HUES48 (cell line): ENCODE results near the gene MEIS1.
A peak's percentile ranks its signal among the peaks of the same experiment; 100 is the strongest.

ENCODE experiments used
- H3K27ac ChIP-seq: one replicate; pipeline ENCODE4 v1.7.0; 2013; ENCODE audit warnings: low read depth, low read length, inconsistent platforms
- H3K27me3 ChIP-seq: 2 replicates; pipeline ENCODE4 v1.6.1; 2013; ENCODE audit warnings: mild to moderate bottlenecking, low read length; ENCODE audit not compliant: control insufficient read depth, insufficient read depth
- H3K36me3 ChIP-seq: 2 replicates; pipeline ENCODE4 v1.6.1; 2013; ENCODE audit warnings: low read length; ENCODE audit not compliant: control insufficient read depth, insufficient read depth
- H3K4me1 ChIP-seq: 2 replicates; pipeline ENCODE4 v1.6.1; 2013; ENCODE audit warnings: mild to moderate bottlenecking, low read length; ENCODE audit not compliant: control insufficient read depth, insufficient read depth
- H3K4me3 ChIP-seq: 2 replicates; pipeline ENCODE4 v1.5.1; 2013; ENCODE audit warnings: mild to moderate bottlenecking, low read depth, low read length
- H3K9ac ChIP-seq: 2 replicates; pipeline ENCODE4 v1.6.1; 2013; ENCODE audit warnings: mild to moderate bottlenecking, low read depth, low read length, moderate library complexity
- H3K9me3 ChIP-seq: 2 replicates; pipeline ENCODE4 v1.6.1; 2013; ENCODE audit warnings: low read length; ENCODE audit not compliant: control insufficient read depth, insufficient read depth

Gene MEIS1

DNA sequence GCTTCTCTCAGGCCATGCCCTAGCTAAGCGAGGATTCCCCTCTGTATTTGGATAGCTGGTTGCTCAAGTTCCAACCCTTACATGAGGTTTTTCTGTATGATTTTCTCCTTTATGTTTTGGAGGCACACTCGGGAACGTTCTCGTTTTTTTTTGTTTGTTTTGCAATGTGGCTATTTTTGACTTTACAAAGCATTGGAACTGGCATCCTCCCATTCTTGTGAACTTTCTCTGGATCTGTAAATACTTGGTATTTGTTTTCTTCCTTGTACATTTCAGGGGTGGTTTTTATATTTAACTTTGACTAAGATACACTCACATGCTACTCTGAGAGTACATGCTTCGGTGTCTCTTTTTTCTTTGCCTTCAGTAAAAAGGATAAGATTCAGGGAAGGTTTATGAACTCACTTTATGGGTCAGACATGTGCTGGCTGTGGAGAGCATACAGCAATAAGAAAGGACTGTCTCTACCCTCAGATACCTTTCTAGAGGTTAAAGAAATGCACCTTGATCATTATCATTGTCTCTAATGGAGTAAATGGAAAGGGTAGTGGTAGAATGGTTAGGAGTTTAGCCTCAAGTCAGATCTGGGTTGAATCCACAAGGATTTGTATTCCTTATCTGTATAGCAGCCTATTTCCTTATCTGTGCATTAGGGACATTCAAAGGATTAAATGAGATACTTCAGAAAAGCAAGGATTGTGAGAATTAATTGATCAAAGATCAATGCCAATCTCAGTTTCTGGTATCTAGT lies 61.9 kb downstream of the MEIS1 start:
- no peak overlapping the region for H3K9ac ChIP-seq
- no peaks in the 10 kb centered on the region for H3K9me3 ChIP-seq
- no peak overlapping the region for H3K27ac ChIP-seq
- H3K27me3 ChIP-seq: 0 out of 2 replicates have a peak, but pooled peaks cover 4% of the 10 kb centered on the region
- H3K4me1 ChIP-seq: peaks cover 37% of the 10 kb centered on the region
- no peak overlapping the region for H3K4me3 ChIP-seq
- H3K36me3 ChIP-seq: no peaks in the 10 kb centered on the region

DNA sequence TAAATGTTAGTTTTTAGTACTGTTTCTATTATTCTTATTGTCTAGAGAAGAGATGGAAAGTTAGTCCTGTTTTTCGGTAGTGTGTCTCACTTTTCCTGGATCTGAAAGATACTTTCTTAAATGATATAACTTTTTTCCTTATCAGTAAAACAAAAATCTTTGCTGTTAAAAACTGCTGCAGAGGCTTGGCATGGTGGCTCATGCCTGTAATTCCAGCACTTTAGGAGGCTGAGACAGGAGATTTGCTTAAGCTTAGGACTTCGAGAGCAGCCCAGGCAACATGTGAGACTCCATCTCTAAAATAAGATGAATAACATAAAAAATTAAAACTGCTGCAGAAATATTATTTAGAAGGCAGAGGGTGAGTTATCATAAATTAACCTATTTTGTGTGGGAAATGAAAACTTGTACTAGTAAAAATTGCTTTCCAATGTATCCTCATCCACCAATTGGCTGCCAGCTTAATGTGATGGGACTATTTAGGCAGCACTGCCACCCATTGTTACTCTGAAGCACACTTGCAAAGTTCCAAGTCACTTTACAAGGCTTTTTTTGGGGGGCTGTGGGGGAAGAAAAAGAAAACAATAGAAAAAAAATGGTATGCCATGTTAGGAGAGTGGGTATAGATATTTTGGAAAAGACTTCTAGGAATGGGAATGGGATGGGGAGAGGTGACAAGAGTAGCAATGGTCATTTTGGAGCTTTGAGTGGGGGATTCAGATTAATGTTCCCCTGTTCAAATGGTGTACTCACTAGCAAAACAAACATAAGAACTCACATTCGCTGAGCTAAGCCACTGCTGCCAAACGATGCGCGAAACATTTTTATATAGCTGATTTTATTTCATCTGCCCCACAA lies 62.7 kb downstream of the MEIS1 start:
- H3K4me1 ChIP-seq: peaks cover 35% of the 10 kb centered on the region
- no peak overlapping the region for H3K27ac ChIP-seq

DNA sequence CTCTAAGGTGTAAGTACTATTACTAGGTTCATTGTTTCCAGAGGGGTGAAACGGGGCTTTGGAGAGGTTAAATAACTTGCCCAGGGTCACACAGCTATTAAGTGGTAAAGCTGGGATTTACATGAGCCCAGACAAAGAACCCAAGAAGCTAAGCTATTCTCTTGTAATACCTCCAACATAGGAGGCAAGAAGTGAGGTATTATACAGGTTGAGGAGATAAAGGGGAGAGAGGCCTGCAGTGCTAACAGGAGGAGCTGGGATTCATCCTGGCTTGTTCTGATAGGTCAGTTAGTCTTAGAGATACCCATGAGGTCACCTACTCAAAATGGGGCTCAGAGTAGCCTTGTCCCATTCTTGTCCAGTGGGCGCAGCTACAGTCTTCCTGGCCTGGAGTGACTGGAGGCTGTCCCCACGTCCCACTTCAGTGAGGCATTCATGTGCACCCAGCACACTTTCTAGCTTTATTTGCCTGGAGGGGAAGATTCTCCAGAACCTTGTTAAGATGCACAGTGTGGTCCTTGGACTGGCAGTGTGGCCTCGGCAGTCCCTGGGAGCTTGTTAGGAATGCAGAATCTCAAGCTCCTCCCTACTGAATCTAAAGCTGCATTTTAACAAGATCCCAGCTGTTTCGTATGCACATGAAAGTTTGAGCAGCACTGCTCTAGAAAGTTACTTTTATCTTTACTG lies 63.5 kb downstream of the MEIS1 start:
- H3K4me3 ChIP-seq: no peak overlapping the region
- no peaks in the 10 kb centered on the region for H3K27me3 ChIP-seq
- H3K36me3 ChIP-seq: no peaks in the 10 kb centered on the region
- no peak overlapping the region for H3K9ac ChIP-seq
- peaks cover 35% of the 10 kb centered on the region for H3K4me1 ChIP-seq
- no peaks in the 10 kb centered on the region for H3K9me3 ChIP-seq
- no peak overlapping the region for H3K27ac ChIP-seq

More for the DNA sequence above, 62.7 kb downstream of the MEIS1 start:
- Histone ChIP-seq H3K27me3 (0 out of 2 replicates have a peak, but pooled peaks cover 4% of the 10 kb centered on the region), H3K9me3 (no peaks in the 10 kb centered on the region), H3K9ac (no peak overlapping the region), H3K36me3 (no peaks in the 10 kb centered on the region), H3K4me3 (no peak overlapping the region)

DNA sequence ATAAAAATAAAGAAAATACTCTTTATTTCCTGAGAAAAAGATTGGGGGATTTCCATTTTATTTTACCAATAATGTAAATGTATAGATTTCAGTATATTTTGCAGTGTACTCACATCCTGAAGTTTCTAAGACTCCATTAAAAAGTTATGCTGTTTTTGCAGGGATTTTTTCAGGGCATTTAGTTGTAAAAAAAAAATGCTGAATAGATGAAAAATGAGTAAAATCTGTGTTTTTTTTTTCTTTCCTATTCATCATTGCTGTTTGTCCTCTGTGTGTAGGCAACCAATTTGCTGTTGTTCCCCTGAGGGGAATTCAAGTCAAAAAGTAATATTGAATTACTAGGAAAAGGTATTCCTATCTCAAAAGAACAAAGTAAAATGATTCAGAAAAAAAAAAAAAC lies 66.3 kb downstream of the MEIS1 start:
- Histone ChIP-seq H3K27me3 (no peaks in the 10 kb centered on the region), H3K4me3 (no peak overlapping the region), H3K9ac (no peak overlapping the region), H3K4me1 (peaks cover 31% of the 10 kb centered on the region), H3K27ac (no peak overlapping the region), H3K36me3 (no peaks in the 10 kb centered on the region), H3K9me3 (no peaks in the 10 kb centered on the region)

DNA sequence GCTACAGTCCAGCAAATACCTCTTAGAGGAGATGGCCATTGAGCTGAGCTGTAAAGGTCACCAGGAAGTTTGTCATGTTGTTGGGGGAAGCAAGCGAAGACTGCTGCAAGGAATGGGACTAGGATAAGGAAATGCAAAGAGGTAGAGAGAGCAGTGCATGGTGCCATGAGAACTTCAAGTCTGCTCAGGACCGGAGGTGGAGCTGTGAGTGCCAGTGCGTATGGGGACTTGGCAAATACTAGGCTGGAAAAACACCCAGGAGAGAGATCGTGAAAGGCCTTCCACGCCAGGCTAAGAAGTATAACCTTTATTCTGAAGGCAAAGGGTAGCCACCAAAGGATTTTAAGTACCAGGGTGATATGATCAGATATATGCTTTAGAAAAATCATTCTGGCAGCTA lies 71.3 kb downstream of the MEIS1 start:
- Histone ChIP-seq H3K4me3 (no peak overlapping the region), H3K27me3 (peaks cover 11% of the 10 kb centered on the region), H3K4me1 (peaks cover 47% of the 10 kb centered on the region), H3K9ac (no peak overlapping the region), H3K9me3 (no peaks in the 10 kb centered on the region), H3K27ac (no peak overlapping the region), H3K36me3 (no peaks in the 10 kb centered on the region)

DNA sequence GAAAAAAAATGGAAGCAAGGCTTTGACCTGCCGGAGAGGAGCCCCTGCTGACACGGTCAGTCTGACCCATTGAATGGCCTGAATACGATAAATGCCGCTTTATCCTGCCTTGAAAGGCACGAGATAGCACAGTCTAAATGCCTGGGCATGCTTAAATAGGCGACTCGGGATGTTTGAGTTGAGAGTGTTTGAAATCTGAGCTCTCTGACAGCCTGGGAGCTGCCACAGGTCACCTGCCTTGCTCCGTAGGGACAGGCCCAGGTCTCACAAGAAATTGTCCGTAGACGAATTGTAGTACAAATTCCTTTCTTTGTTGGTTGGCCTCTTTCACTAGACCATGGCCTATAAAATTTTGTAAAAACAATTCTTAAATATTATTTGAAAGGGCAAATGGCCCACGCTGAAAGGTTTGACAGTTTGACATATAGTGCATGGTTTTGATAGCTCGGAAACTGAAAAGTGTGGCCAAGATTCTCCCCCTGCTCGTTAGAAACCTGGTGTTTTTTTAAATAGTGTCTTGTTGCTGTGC lies 72.8 kb downstream of the MEIS1 start:
- Histone ChIP-seq H3K27me3 (peaks cover 11% of the 10 kb centered on the region), H3K27ac (peak overlapping the region; percentile 75), H3K4me1 (peaks cover 47% of the 10 kb centered on the region), H3K9ac (no peak overlapping the region), H3K4me3 (peak overlapping the region; percentile 0; the same call in 1 of the 2 replicates), H3K9me3 (no peaks in the 10 kb centered on the region), H3K36me3 (no peaks in the 10 kb centered on the region)

DNA sequence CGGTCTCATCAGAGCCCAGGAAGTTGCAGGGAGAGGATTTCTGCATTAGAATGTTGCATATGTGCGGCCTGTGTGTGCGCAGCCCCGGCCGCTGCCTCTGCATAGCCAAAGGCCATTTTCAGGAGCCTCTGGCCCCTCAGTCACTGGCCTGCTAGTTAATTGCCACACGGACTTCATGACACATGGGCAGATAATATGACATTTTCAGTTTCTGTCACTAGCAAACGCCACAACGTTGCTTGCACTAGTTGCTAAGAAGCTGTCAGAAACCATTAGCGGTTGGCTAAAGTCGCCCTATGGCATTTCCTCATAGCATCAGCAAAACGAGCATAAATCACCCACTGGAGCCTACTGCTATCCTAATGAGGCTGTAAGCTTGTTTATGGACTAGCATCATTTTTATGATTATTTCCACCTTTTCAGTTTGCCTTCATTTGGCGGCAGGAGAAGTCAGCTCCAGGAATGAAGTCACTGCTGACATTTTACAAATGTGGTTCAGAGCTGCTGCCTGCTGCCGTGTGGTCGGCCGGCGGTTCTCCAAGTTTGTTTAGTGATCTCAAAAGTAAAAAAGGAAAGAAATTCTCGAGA lies 73.7 kb downstream of the MEIS1 start:
- Histone ChIP-seq H3K4me3 (peak overlapping the region; percentile 0; the same call in 1 of the 2 replicates), H3K27me3 (peaks cover 11% of the 10 kb centered on the region), H3K4me1 (peaks cover 47% of the 10 kb centered on the region), H3K27ac (peak overlapping the region; percentile 75), H3K9ac (no peak overlapping the region), H3K9me3 (no peaks in the 10 kb centered on the region), H3K36me3 (no peaks in the 10 kb centered on the region)

DNA sequence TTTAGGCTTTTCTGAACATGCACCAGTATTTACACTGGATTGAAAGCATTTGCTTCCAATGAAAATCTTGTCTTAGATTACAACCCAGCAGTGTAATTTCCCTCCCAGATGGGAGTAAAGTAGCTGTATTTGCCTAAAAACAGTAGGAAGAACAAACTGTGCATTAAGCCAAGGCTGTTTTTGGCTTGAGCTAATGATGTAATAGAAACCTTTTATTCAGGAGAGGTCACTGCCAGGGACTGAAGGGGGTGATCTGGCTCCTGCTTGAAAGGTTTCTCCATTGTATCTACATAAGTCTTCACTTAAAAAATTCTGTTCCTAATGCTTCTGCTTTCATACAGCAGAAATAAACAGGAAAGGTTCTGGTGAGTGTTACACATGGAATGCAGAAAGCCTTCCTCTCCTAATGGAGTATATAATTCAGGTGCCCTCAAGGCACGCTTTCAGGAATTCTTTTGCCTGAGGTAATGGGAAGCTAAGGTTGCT lies 74.4 kb downstream of the MEIS1 start:
- H3K9ac ChIP-seq: peak overlapping the region; percentile 16; the same call in 1 of the 2 replicates
- H3K27me3 ChIP-seq: peaks cover 11% of the 10 kb centered on the region
- no peak overlapping the region for H3K27ac ChIP-seq
- H3K4me3 ChIP-seq: no peak overlapping the region
- H3K36me3 ChIP-seq: no peaks in the 10 kb centered on the region
- H3K4me1 ChIP-seq: peaks cover 53% of the 10 kb centered on the region
- no peaks in the 10 kb centered on the region for H3K9me3 ChIP-seq

DNA sequence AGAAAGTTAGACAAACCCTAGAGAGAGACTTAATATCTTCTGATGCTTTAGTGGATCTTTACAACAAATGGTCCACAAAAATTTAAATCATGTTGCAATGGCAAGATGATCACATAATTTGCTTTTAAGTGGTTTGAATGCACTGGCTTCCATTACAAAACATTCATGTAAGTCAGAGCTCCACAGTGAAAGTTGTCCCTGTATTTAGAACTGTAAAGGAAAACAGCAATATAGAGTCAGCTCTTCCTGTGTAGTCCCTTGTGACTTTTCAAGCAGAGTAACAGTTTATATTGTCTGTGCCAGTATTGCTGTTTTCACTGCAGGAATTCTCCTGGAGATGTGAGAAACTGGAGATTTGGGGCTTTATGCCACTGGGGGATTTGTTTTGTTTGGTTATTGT lies 77.7 kb downstream of the MEIS1 start:
- Histone ChIP-seq H3K9ac (no peak overlapping the region), H3K27me3 (peaks cover 11% of the 10 kb centered on the region), H3K27ac (no peak overlapping the region)

DNA sequence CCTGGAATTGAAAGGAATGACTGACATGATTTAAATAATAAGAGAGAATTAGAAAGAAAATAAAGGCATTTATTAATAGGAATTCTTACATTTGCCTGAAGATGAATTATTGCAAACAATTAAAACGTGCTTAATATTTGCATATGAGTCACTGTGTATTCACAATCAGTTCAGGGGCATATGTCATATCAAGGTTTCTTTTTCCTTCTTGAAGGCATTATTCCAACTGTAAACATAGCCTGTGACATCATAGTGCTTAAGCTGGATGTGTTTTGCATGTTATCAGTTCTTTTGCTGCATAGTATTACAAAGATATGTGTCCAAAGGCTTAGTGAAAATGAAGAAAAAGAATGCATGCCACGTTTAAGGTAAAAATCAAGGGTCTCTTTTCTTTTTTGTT lies 80.8 kb downstream of the MEIS1 start:
- Histone ChIP-seq H3K9me3 (no peaks in the 10 kb centered on the region), H3K27ac (no peak overlapping the region), H3K4me1 (peaks cover 30% of the 10 kb centered on the region), H3K27me3 (no peaks in the 10 kb centered on the region), H3K36me3 (no peaks in the 10 kb centered on the region), H3K4me3 (no peak overlapping the region; the same call in 1 of the 2 replicates), H3K9ac (no peak overlapping the region)

More for the DNA sequence above, 77.7 kb downstream of the MEIS1 start:
- H3K4me3 ChIP-seq: no peak overlapping the region
- H3K4me1 ChIP-seq: peaks cover 61% of the 10 kb centered on the region
- H3K9me3 ChIP-seq: no peaks in the 10 kb centered on the region
- no peaks in the 10 kb centered on the region for H3K36me3 ChIP-seq
